Mucosa of descending colon (tissue), 3 donors: ENCODE measurements around the gene DNAJC22. TPM values are rescaled to one million over a fixed set of nuclear protein-coding genes. Genes with fewer than 3 reads are reported as not detected.
"Not testable (repeated sequence)": the region's sequence is repeated elsewhere in the genome, so short reads cannot be mapped to it uniquely, and the experiment has no call there.

Experiments
- ATAC-seq: fragments of 200-7000 bp; cut with Tn5 transposase; one replicate; pipeline ENCODE4 v1.9.1; 2020; ENCODE audit warnings: mild to moderate bottlenecking, moderate library complexity
- DNase-seq, 3 donors: peaks; one replicate each; pipeline ENCODE4 v3.0.0-alpha.2; 2020
- H3K36me3 ChIP-seq: fragments of 200-600 bp; one replicate; pipeline ENCODE4 v1.8.0; 2021; ENCODE audit warnings: low read depth, mild to moderate bottlenecking
- H3K4me1 ChIP-seq: fragments of 200-600 bp; one replicate; pipeline ENCODE4 v1.8.0; 2021; ENCODE audit warnings: low read depth, mild to moderate bottlenecking
- H3K4me3 ChIP-seq: fragments of 200-600 bp; one replicate; pipeline ENCODE4 v1.8.0; 2021; ENCODE audit warnings: mild to moderate bottlenecking
- H3K9me3 ChIP-seq: fragments of 200-600 bp; one replicate; pipeline ENCODE4 v1.8.0; 2021; ENCODE audit warnings: mild to moderate bottlenecking
- intact Hi-C, 2 donors: fragments of 100-400 bp; cut with DNase I in 1 of 2; cut with micrococcal nuclease in 1 of 2; formaldehyde crosslinking; loops; one replicate each; pipeline versions ENCODE4 v1.11.0 to v1.11.1; 2022; cut with DNase I, micrococcal nuclease
- total RNA-seq, 3 donors: library from RNA; stranded (reverse); fragmentation: NEBNext Ultra II Directional in 2 of 3; extraction: Animal tissue kit (Norgen Biotek cat#: 25700) in 2 of 3; gene quantifications; one replicate each; pipeline versions ENCODE4 v1.2.1 to v1.2.4, GENCODE V29; 2021 to 2023
- TF ChIP-seq, protein P1 (sequence below): fragments of 200-600 bp; IDR thresholded peaks from one replicate; pipeline ENCODE4 v1.8.0; 2022; ENCODE audit warnings: antibody characterized with exemption, mild to moderate bottlenecking
- donor health status: DM: no; HTN: no; CAD: no; lungs with moderate emphysema.
- donor health status: DM: no; HTN: no; CAD: no.
- donor health status: DM: no; HTN: yes; CAD: no.

The DNAJC22 gene
- total RNA-seq, 3 donors from 2014 or later: 6.7 to 45.7 (median 37.0) TPM

DNA sequence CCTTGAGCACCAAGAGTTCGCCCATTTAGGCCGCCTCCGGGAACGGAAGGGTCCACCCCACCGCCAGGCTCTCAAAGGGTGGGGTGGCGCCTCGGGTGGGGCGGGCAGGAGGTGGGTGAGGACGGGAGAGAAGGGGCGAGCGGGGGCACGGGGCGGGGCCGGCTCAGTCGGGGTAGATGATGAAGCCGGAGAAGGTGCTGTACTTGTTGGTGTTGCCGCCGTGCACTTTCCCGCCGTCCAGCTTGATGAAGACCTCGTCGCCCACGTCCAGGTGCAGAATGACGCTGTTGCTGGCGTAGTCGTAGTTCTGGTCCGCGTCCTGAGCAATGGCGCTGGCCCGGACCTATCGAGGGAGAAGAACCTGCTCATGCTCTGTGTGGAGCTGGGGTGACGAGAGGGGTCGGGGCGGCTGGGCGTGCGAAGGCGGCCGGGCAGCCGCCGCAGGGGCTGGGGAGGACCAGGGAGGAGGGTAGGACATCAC is 13.8 kb upstream of the DNAJC22 start:
- H3K4me1 ChIP-seq: peaks cover 22% of the 10 kb centered on the region
- H3K36me3 ChIP-seq: no peaks in the 10 kb centered on the region
- TF ChIP-seq, protein P1, sequence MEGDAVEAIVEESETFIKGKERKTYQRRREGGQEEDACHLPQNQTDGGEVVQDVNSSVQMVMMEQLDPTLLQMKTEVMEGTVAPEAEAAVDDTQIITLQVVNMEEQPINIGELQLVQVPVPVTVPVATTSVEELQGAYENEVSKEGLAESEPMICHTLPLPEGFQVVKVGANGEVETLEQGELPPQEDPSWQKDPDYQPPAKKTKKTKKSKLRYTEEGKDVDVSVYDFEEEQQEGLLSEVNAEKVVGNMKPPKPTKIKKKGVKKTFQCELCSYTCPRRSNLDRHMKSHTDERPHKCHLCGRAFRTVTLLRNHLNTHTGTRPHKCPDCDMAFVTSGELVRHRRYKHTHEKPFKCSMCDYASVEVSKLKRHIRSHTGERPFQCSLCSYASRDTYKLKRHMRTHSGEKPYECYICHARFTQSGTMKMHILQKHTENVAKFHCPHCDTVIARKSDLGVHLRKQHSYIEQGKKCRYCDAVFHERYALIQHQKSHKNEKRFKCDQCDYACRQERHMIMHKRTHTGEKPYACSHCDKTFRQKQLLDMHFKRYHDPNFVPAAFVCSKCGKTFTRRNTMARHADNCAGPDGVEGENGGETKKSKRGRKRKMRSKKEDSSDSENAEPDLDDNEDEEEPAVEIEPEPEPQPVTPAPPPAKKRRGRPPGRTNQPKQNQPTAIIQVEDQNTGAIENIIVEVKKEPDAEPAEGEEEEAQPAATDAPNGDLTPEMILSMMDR: no peak
- no peaks in the 10 kb centered on the region for H3K9me3 ChIP-seq
- intact Hi-C loops: loop anchor here in 1 of 2 donors (10.0 kb wide), 1 partner anchor 48 kb away; no protein-coding TSS in a partner anchor
- ATAC-seq: no peak
- H3K4me3 ChIP-seq: no peak overlapping the region
- no peak for DNase-seq

DNA sequence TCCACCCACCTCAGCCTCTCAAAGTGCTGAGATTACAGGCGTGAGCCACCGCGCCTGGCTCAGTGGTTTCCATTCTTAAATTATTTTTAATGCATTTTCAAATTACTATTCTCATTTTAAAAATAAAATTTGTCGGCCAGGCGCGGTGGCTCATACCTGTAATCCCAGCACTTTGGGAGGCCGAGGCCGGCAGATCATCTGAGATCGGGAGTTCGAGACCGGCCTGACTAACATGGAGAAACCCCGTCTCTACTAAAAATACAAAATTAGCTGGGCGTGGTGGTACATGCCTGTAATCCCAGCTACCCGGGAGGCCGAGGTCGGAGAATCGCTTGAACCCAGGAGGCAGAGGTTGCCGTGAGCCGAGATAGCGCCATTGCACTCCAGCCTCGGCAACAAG is 12.9 kb upstream of the DNAJC22 start:
- not testable (repeated sequence) for H3K36me3 ChIP-seq, DNase-seq, ATAC-seq, H3K4me3 ChIP-seq, H3K9me3 ChIP-seq
- intact Hi-C loops: loop anchor here in 1 of 2 donors (10.0 kb wide), 1 partner anchor 49 kb away; no protein-coding TSS in a partner anchor
- peaks cover 22% of the 10 kb centered on the region for H3K4me1 ChIP-seq

DNA sequence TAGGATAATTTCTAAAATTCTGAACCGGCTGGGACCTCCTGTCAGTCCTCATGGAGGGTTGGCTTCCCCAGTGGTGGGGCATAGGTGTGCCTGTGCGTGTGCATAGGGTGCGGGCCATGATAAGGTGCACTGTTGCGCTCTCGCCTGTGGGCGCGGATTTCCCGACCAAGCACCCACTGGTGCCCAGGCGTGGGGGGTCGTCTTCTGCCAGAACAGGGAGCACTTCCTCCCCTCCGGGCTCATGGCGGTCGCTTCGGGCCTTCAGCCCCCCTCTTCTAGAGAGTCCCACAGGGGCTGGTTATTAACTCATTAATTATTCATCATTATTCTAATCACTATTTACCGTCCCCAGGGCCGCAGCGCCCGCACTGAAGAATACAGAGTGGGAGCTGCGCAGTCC is 12.5 kb upstream of the DNAJC22 start:
- Histone ChIP-seq H3K4me1 (peaks cover 24% of the 10 kb centered on the region), H3K36me3 (no peaks in the 10 kb centered on the region), H3K4me3 (no peak overlapping the region), H3K9me3 (no peaks in the 10 kb centered on the region)
- intact Hi-C loops: loop anchor here in 1 of 2 donors (10.0 kb wide), 1 partner anchor 49 kb away; no protein-coding TSS in a partner anchor
- ATAC-seq: no peak
- no peak for DNase-seq
- TF ChIP-seq, protein P1: no peak

DNA sequence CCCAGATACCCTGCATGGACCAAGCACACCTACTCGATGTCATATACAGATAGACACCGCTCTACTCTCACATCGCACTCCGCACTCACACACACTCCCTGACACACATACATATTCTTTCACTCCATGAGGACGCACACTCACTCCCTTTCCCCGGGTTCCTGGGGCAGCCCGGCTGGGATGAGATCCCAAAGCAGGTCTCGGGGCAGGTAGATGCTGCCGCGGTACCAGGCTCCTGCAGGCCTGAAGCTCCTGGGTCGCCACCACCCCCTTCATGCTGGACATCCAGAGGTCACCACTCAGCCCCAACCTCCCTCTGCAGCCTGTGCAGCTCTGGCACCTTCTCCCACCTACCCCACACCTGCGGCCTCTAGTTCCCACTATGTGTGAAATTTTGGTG is 12.0 kb upstream of the DNAJC22 start:
- peaks cover 25% of the 10 kb centered on the region for H3K4me1 ChIP-seq
- no peaks in the 10 kb centered on the region for H3K9me3 ChIP-seq
- ATAC-seq: no peak
- no peaks in the 10 kb centered on the region for H3K36me3 ChIP-seq
- no peak for DNase-seq
- H3K4me3 ChIP-seq: no peak overlapping the region
- TF ChIP-seq, protein P1: no peak
- intact Hi-C loops: loop anchor here in 1 of 2 donors (10.0 kb wide), 1 partner anchor 50 kb away; no protein-coding TSS in a partner anchor

DNA sequence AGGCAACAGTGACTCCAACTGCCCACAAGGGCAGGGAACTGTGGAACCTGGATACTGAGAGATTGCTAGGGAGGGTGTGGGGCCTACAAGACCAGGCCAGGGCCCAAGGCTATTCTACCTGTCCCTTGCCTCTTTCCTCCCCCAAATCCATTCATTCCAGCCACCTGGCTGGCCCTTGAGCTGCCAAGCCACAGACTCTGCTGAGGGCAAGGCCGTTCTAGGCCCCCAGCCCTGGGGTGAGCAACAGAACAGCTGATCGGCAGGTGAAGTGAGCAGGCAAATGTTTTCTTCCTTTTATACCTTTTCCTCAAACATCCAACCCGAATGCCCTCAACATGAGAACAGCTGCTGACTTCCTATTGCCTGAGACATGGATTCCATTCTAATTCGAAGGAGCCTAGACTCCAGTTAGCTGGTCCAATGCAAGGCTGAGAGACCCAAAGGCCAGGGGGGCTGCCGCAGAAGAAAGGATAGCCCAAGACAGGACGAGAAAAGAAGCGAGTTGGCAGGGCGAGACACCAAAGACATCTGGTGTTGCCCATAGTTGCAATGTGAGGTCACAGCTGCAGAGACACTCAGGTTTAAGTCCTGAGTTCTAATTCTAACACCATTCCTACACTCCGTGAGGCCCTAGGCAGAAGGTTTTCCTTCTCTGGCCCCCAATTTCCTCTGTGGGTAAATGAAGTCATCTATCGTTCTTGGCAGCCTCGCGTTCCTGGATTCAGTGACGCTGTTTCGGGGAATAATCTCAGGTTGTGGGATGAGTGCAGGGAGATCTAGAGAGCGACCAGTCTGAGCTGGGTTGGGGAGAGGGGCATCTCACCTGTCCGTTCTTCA is 11.4 kb upstream of the DNAJC22 start:
- no peaks in the 10 kb centered on the region for H3K36me3 ChIP-seq
- TF ChIP-seq, protein P1: no peak
- peaks cover 25% of the 10 kb centered on the region for H3K4me1 ChIP-seq
- no peaks in the 10 kb centered on the region for H3K9me3 ChIP-seq
- DNase-seq: no peak
- ATAC-seq: no peak
- H3K4me3 ChIP-seq: no peak overlapping the region
- intact Hi-C loops: loop anchor here in 1 of 2 donors (10.0 kb wide), 1 partner anchor 51 kb away; no protein-coding TSS in a partner anchor
